Stimulated activated memory B cell treated with anti-CD40 and anti-IgM and Interleukin-4, amounts not matched to agents 10 μg/mL and 1 μg/mL and 100 μg/mL, for 72 hours (primary cell): Measurements from ENCODE around the gene MDM1.

Experiments
- ATAC-seq: fragments of 150-1000 bp; cut with Tn5 transposase; 2 replicates; pipeline ENCODE4 v1.10.0; 2021
- H3K27ac Mint-ChIP-seq: one replicate; pipeline ENCODE4 v1.8.0; 2022; ENCODE audit warnings: mild to moderate bottlenecking, mixed read lengths
- H3K27me3 Mint-ChIP-seq: one replicate; pipeline ENCODE4 v1.8.0; 2022; ENCODE audit warnings: mixed read lengths
- H3K36me3 Mint-ChIP-seq: one replicate; pipeline ENCODE4 v1.8.0; 2022; ENCODE audit warnings: mixed read lengths
- H3K4me1 Mint-ChIP-seq: one replicate; pipeline ENCODE4 v1.8.0; 2022; ENCODE audit warnings: mixed read lengths
- H3K4me3 Mint-ChIP-seq: one replicate; pipeline ENCODE4 v1.8.0; 2022; ENCODE audit warnings: mild to moderate bottlenecking, moderate library complexity, mixed read lengths
- H3K9me3 Mint-ChIP-seq: one replicate; pipeline ENCODE4 v1.8.0; 2022; ENCODE audit warnings: mixed read lengths

MDM1 gene

GRCh38 chr12:68281322-68282077 lies 50.7 kb downstream of the MDM1 start:
- Mint-ChIP-seq H3K4me1 (no peaks in the 10 kb centered on the region), H3K9me3 (no peaks in the 10 kb centered on the region), H3K27me3 (no peaks in the 10 kb centered on the region), H3K36me3 (no peaks in the 10 kb centered on the region), H3K27ac (no peak overlapping the region), H3K4me3 (no peak overlapping the region)
- no peak for ATAC-seq

- H3K27me3 Mint-ChIP-seq = no peaks in the 10 kb centered on the region
- H3K9me3 Mint-ChIP-seq = no peaks in the 10 kb centered on the region
- no peaks in the 10 kb centered on the region for H3K4me1 Mint-ChIP-seq
- H3K36me3 Mint-ChIP-seq = no peaks in the 10 kb centered on the region
- no peak overlapping the region for H3K4me3 Mint-ChIP-seq
- no peak for ATAC-seq
- H3K27ac Mint-ChIP-seq = no peak overlapping the region
Observed at GRCh38 chr12:68280240-68280639, 51.9 kb downstream of the MDM1 start.

- no peak for ATAC-seq
- Mint-ChIP-seq H3K27ac (no peak overlapping the region), H3K4me3 (no peak overlapping the region), H3K27me3 (no peaks in the 10 kb centered on the region), H3K4me1 (no peaks in the 10 kb centered on the region), H3K9me3 (no peaks in the 10 kb centered on the region), H3K36me3 (no peaks in the 10 kb centered on the region)
Observed at GRCh38 chr12:68279227-68280054, 52.7 kb downstream of the MDM1 start.

- H3K27me3 Mint-ChIP-seq = no peaks in the 10 kb centered on the region
- H3K36me3 Mint-ChIP-seq = no peaks in the 10 kb centered on the region
- no peak overlapping the region for H3K4me3 Mint-ChIP-seq
- no peaks in the 10 kb centered on the region for H3K9me3 Mint-ChIP-seq
- no peak for ATAC-seq
- H3K4me1 Mint-ChIP-seq = no peaks in the 10 kb centered on the region
- H3K27ac Mint-ChIP-seq = no peak overlapping the region
Observed at GRCh38 chr12:68276402-68276930, 55.7 kb downstream of the MDM1 start.

- Mint-ChIP-seq H3K27ac (no peak overlapping the region), H3K9me3 (no peaks in the 10 kb centered on the region), H3K4me3 (no peak overlapping the region), H3K27me3 (no peaks in the 10 kb centered on the region), H3K4me1 (no peaks in the 10 kb centered on the region), H3K36me3 (no peaks in the 10 kb centered on the region)
- no peak for ATAC-seq
Observed at GRCh38 chr12:68272732-68273131, 59.4 kb downstream of the MDM1 start.

- no peak overlapping the region for H3K4me3 Mint-ChIP-seq
- no peaks in the 10 kb centered on the region for H3K27me3 Mint-ChIP-seq
Observed at GRCh38 chr12:68271346-68271745, 60.8 kb downstream of the MDM1 start.

GRCh38 chr12:68270358-68270757 lies 61.8 kb downstream of the MDM1 start:
- no peak overlapping the region for H3K4me3 Mint-ChIP-seq
- H3K9me3 Mint-ChIP-seq = no peaks in the 10 kb centered on the region
- no peak overlapping the region for H3K27ac Mint-ChIP-seq
- H3K27me3 Mint-ChIP-seq = no peaks in the 10 kb centered on the region
- H3K36me3 Mint-ChIP-seq = no peaks in the 10 kb centered on the region
- no peak for ATAC-seq
- H3K4me1 Mint-ChIP-seq = no peaks in the 10 kb centered on the region

More at GRCh38 chr12:68271346-68271745, 60.8 kb downstream of the MDM1 start:
- no peaks in the 10 kb centered on the region for H3K9me3 Mint-ChIP-seq
- H3K36me3 Mint-ChIP-seq = no peaks in the 10 kb centered on the region
- no peak overlapping the region for H3K27ac Mint-ChIP-seq
- ATAC-seq = no peak
- H3K4me1 Mint-ChIP-seq = no peaks in the 10 kb centered on the region

GRCh38 chr12:68269779-68270178 lies 62.4 kb downstream of the MDM1 start:
- no peak overlapping the region for H3K4me3 Mint-ChIP-seq
- H3K36me3 Mint-ChIP-seq = no peaks in the 10 kb centered on the region
- H3K27me3 Mint-ChIP-seq = no peaks in the 10 kb centered on the region
- no peaks in the 10 kb centered on the region for H3K4me1 Mint-ChIP-seq
- H3K9me3 Mint-ChIP-seq = no peaks in the 10 kb centered on the region
- no peak for ATAC-seq
- no peak overlapping the region for H3K27ac Mint-ChIP-seq

- H3K27ac Mint-ChIP-seq = no peak overlapping the region
- no peak for ATAC-seq
- no peaks in the 10 kb centered on the region for H3K27me3 Mint-ChIP-seq
- H3K4me1 Mint-ChIP-seq = no peaks in the 10 kb centered on the region
- no peaks in the 10 kb centered on the region for H3K36me3 Mint-ChIP-seq
- no peak overlapping the region for H3K4me3 Mint-ChIP-seq
- no peaks in the 10 kb centered on the region for H3K9me3 Mint-ChIP-seq
Observed at GRCh38 chr12:68268967-68269366, 63.2 kb downstream of the MDM1 start.

GRCh38 chr12:68267892-68268396 lies 64.2 kb downstream of the MDM1 start:
- Mint-ChIP-seq H3K27ac (no peak overlapping the region), H3K36me3 (no peaks in the 10 kb centered on the region), H3K9me3 (no peaks in the 10 kb centered on the region), H3K27me3 (no peaks in the 10 kb centered on the region), H3K4me1 (no peaks in the 10 kb centered on the region), H3K4me3 (no peak overlapping the region)
- no peak for ATAC-seq

- ATAC-seq = no peak
- Mint-ChIP-seq H3K9me3 (no peaks in the 10 kb centered on the region), H3K27ac (no peak overlapping the region), H3K27me3 (peaks cover 9% of the 10 kb centered on the region), H3K4me1 (no peaks in the 10 kb centered on the region), H3K36me3 (no peaks in the 10 kb centered on the region), H3K4me3 (no peak overlapping the region)
Observed at GRCh38 chr12:68264857-68265256, 67.3 kb downstream of the MDM1 start.

GRCh38 chr12:68264158-68264855 lies 67.9 kb downstream of the MDM1 start:
- H3K36me3 Mint-ChIP-seq = no peaks in the 10 kb centered on the region
- no peaks in the 10 kb centered on the region for H3K9me3 Mint-ChIP-seq
- no peak overlapping the region for H3K4me3 Mint-ChIP-seq
- peaks cover 9% of the 10 kb centered on the region for H3K27me3 Mint-ChIP-seq
- H3K27ac Mint-ChIP-seq = no peak overlapping the region
- peaks cover 4% of the 10 kb centered on the region for H3K4me1 Mint-ChIP-seq
- no peak for ATAC-seq

- H3K4me1 Mint-ChIP-seq = peaks cover 6% of the 10 kb centered on the region
Observed at GRCh38 chr12:68263366-68263765, 68.8 kb downstream of the MDM1 start.

GRCh38 chr12:68261896-68262295 lies 70.3 kb downstream of the MDM1 start:
- peaks cover 24% of the 10 kb centered on the region for H3K27me3 Mint-ChIP-seq
- H3K27ac Mint-ChIP-seq = no peak overlapping the region
- no peak overlapping the region for H3K4me3 Mint-ChIP-seq
- no peaks in the 10 kb centered on the region for H3K9me3 Mint-ChIP-seq
- H3K36me3 Mint-ChIP-seq = no peaks in the 10 kb centered on the region
- H3K4me1 Mint-ChIP-seq = peaks cover 6% of the 10 kb centered on the region
- no peak for ATAC-seq

More at GRCh38 chr12:68263366-68263765, 68.8 kb downstream of the MDM1 start:
- ATAC-seq = no peak
- Mint-ChIP-seq H3K27ac (no peak overlapping the region), H3K27me3 (peaks cover 16% of the 10 kb centered on the region), H3K9me3 (no peaks in the 10 kb centered on the region), H3K4me3 (no peak overlapping the region), H3K36me3 (no peaks in the 10 kb centered on the region)

GRCh38 chr12:68260153-68260552 lies 72.0 kb downstream of the MDM1 start:
- H3K27ac Mint-ChIP-seq = no peak overlapping the region
- no peak for ATAC-seq

More at GRCh38 chr12:68260153-68260552, 72.0 kb downstream of the MDM1 start:
- Mint-ChIP-seq H3K27me3 (peaks cover 24% of the 10 kb centered on the region), H3K36me3 (no peaks in the 10 kb centered on the region), H3K9me3 (no peaks in the 10 kb centered on the region), H3K4me3 (no peak overlapping the region), H3K4me1 (peaks cover 6% of the 10 kb centered on the region)
